Hindlimb muscle (tissue), 1 donor: ENCODE results near the gene PARD6A. TPM values are rescaled to one million over a fixed set of nuclear protein-coding genes. Genes with fewer than 3 reads are reported as not detected.

Source experiments
- DNase-seq: peaks from one replicate; pipeline ENCODE4 v3.0.0-alpha.2; 2013
- polyA plus RNA-seq: library from polyadenylated mRNA; unstranded; fragments of 120-200 nt; gene quantifications from one replicate; pipeline ENCODE4 v1.2.1, GENCODE V29; 2013; ENCODE audit not compliant: insufficient read length

The PARD6A gene
- polyA plus RNA-seq = 0.89 TPM

- DNase-seq = peak; percentile 98
Measured at GRCh38 chr16:67660564-67661028, at the start of gene PARD6A. Gene PARD6A, plus strand, starts transcription at chr16:67660960. Its CDS starts 79 bp downstream, at chr16:67661039.

DNA sequence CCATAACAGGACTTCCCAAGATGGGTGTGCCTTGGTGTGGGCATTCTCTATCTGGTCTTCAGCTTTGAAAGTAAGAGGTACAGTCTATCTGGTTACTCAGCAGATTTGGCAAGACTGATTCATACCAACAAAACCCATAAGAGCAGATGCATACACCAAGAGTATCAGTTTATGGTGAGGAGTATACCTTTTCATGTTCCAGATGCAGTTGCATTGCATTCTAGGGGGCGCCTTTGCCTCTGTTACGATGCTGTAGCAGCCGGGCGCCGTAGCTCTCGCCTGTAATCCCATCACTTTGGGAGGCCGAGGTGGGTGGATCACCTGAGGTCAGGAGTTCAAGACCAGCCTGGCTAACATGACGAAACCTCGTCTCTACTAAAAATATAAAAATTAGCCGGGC is 47.0 kb upstream of the PARD6A start:
- no peak for DNase-seq

DNA sequence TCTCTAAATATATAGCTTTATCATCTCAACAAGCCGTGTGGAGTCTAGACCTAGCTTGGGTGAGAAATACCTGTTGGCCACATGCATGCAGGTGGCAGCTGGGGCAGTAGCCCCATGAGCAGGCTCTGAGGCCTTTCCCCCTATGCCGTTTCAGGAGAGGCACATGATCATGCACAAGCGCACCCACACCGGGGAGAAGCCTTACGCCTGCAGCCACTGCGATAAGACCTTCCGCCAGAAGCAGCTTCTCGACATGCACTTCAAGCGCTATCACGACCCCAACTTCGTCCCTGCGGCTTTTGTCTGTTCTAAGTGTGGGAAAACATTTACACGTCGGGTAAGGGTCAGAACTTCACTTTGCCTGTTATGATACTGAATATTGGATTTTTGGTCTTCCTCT is 32.5 kb upstream of the PARD6A start:
- no peak for DNase-seq

GRCh38 chr16:67632415-67633172 is 28.2 kb upstream of the PARD6A start:
- no peak for DNase-seq

DNA sequence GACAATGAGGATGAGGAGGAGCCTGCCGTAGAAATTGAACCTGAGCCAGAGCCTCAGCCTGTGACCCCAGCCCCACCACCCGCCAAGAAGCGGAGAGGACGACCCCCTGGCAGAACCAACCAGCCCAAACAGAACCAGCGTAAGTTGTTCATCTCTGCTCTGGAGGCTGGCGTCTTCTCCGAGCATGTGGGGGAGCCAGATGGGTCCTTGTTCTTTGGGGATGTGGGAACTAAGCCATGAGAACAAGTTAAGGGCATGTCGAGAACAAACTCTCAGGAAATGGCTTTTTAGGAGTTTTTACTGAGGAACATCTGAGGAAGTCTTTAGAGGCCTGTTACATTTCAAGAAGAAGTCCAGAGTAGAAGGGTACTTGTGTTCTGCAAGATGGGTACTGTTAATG is 24.0 kb upstream of the PARD6A start:
- DNase-seq = no peak

DNA sequence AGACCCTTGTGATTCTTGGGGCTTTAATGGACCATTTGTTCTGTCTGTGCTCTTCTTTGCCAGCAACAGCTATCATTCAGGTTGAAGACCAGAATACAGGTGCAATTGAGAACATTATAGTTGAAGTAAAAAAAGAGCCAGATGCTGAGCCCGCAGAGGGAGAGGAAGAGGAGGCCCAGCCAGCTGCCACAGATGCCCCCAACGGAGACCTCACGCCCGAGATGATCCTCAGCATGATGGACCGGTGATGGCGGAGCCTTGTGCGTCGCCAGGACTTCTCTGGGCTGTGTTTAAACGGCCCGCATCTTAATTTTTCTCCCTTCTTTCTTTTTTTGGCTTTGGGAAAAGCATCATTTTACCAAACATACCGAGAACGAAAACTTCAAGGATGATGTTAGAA is 23.1 kb upstream of the PARD6A start:
- DNase-seq = no peak

DNA sequence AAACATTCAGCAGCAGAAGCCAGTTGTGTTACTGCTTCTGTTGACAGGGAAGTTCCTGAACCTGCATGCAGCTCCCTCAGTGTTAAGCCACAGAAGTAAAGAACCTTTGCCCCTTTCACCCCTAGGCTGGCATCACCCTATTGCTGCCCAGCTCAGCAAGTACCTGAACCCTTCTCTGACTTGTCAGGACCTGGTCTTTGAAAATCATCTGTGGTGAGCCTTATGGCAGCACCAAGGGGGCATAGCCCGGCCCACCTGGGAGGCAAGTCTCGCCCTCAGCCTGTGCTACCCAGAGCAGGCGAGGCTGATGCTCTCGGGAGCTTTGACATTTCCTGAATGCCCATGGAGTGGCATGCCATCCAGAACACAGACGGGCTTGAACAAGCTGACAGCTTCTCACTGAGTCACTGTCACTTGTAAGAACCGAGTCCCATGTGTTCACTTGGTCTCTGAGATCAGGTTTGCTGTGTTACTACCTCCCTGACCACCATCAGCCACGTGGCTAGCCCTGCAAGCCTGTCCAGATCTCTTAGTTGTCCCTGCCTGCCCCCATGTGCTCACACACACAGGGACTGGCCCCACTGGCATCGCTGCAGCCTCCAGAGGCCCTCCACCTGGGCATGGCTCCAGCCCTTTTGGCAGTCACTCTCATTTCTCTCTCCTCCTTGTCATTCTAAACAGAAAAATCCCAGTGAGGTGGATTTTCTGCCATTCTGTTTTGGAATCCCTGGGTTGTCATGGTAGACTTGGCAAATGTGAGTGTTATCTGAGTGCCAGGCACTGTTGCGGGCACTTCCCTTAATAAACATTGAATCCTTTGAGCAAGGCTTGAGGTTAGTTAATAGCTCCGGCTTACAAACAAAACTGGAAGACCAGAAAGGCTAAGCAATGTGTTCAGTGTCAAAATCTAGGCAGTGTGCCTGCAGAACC is 18.7 kb upstream of the PARD6A start:
- DNase-seq = no peak

DNA sequence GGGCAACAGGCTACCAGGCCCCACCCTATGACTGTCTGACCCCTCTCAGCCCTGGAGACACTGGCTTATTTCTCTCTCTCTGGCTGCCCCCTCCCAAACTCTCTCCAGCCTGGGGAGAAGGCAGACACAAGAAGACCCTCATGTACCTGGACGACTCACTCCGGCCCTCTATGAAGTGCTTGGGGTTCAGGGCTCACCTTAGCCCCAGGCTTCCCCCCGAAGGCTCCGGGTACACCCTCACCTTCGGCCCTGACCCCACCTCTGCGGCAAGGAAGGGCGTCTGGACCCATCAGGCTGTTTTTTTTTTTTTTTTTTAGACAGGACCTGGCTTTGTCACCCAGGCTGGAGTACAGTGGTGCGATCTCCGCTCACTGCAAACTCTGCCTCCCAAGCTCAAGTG is 16.7 kb upstream of the PARD6A start:
- DNase-seq = no peak

DNA sequence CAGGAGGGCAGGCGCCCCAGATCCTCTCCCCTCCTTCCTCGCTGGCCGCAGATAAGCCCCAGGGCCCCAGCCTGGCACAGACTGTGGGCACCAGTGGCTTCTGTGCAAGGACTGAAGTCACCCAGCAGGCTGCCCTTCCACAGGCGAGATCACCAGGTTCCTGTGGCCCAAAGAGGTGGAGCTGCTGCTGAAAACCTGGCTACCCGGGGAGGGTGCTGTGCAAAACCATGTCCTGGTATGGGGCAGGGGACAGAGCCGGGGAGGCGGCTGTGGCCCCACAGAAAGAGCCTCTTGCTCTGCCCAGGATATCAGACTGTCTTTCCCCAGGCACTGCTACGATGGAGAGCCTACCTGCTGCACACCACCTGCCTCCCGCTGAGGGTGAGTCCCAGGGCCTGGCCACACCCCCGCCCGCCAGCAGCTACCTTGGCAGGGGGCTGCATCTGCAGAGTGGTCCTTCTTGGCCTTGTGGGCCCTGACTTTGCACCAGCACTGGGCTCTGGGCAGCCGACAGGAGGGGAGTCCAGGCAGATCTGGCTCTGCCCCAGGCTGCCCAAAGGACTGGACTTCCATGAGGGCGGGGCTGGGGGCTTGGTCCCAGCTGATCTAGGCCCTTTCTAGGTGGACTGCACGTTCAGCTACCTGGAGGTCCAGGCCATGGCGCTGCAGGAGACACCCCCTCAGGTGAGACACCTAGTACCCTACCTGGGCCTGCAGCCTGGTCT is 15.2 kb upstream of the PARD6A start:
- DNase-seq = no peak

DNA sequence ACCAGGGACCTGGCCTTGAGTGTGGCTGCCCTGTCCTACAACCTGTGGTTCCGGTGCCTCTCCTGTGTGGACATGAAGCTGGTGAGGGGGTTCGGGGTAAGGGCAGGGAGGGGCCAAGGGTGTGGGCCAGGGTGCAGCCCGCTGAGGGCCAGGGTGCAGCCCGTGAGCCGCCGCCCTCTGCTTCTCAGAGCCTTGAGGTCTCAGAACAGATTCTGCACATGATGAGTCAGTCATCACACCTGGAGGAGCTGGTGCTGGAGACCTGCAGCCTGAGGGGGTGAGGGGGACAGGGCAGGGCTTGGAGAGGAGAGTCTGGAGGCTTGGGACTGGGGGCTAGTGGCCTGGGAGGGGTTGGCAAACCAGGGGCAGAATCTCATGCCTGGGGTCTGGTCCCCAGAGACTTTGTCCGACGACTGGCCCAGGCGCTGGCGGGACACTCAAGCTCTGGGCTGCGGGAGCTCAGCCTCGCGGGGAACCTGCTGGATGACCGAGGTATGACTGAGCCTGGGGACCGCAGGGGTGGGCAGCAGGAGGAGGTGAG is 13.6 kb upstream of the PARD6A start:
- DNase-seq = no peak

GRCh38 chr16:67647681-67648080 is 13.1 kb upstream of the PARD6A start:
- no peak for DNase-seq

DNA sequence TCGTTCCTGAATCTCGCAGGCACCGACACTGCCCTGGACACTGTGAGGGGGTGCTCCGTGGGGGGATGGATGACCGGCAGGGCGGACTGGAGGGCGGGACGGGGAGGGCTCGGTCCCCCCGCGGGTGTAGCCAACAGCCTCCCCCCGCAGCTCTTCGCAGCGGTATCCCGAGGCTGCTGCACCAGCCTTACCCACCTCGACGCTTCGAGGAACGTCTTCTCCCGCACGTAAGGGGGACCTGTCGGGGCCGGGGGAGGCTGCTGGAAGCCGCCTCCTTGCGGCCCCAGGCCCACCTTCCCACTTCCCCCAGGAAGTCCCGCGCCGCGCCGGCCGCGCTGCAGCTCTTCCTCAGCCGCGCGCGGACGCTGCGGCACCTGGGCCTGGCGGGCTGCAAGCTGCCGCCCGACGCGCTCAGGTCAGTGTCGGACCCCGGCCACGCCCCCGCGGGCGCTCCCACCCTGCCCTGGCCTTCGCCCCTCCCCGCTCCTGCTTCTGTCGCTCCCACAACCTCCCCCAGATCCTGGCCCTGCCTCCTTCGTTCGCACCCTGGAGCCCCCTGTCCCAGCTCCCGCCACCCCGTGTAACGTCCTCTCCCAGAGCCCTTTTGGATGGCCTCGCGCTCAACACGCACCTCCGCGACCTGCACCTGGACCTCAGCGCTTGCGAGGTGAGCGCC is 12.5 kb upstream of the PARD6A start:
- no peak for DNase-seq

DNA sequence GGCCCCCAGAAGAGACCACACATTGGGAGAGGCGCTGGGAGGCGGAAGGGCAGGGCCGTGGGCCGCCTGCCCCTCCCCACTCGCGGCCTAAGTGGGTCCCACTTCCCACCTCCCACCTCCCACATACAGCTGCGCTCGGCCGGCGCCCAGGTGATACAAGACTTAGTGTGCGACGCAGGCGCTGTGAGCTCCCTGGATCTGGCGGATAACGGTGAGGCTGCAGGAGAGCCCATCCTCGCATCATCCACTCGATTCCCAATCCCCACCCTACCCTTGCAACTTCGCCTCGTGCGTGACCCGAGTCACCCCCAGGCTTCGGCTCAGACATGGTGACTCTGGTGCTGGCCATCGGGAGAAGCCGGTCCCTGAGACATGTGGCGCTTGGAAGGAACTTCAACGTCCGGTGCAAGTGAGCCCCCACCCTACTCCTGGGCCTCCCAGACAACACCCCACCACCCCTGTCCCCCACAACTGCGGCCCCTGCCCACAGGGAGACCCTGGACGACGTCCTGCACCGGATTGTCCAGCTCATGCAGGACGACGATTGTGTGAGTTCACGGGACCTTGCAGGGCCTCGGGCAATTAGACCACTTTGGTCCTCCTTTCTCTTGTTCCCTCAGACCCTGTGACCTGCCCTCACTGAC is 11.9 kb upstream of the PARD6A start:
- no peak for DNase-seq

GRCh38 chr16:67649494-67649931 is 11.2 kb upstream of the PARD6A start:
- DNase-seq = no peak

DNA sequence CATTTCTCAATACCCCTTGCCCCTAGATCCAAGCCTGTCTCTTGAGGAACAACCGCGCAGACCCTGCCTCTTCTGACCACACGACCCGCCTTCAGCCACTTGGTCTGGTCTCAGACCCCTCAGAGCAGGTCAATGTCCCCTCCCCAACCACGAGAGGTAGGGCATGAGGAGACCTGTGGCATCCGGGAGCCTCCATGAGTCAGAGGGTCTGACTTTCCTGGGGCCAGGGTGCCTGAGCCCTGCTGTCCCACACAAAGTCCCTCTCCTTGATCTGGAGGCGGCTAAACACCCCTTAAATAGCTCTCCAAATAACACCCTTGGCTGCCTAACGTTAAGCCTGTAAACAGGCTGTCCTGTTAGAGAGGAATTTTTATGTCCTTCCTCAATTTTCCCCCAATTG is 10.7 kb upstream of the PARD6A start:
- DNase-seq = no peak

DNA sequence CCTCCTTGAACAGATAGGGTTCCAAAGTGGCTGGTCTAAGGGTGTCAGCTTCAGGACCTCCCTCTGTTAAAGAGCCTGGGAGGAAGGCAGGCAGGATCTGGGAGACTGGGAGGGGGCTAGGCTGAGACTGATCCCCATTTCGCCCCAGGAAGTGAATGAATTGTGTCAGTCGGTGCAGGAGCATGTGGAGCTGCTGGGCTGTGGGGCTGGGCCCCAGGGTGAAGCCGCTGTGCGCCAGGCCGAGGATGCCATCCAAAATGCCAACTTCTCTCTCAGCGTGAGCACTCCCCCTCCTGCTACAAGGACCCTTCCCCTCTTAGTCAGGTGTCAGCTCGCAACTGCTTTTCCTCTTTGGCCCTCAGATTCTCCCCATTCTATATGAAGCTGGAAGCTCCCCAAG is 9.7 kb upstream of the PARD6A start:
- DNase-seq = no peak

- no peak for DNase-seq
Measured at GRCh38 chr16:67651847-67652246, 8.9 kb upstream of the PARD6A start.

DNA sequence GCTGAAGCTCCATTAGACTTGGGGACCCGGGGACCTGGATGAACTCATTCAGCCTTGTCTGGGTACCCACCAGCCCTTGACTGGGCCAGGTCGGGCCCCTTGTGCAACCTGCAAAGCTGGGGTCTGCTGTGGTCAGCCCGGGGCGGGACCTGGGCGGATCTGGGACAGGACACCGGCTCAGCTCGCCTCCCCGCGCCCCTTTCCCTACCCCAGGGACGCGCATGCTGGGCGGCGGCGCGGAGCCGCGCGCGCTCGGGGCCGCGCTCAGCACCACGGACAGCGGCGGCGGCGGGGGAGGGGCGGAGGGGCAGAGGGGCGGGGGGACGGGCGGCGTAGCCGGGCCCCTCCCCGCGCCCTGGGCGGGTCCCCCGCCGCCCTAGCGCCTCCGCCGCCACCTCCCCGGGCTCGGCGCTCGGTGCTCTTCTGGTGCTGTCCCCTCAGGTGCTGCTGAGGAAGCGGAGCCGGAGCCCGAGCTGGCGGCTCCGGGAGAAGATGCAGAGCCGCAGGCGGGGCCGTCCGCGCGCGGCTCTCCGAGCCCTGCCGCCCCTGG is 8.1 kb upstream of the PARD6A start:
- DNase-seq = no peak

- no peak for DNase-seq
Measured at GRCh38 chr16:67653128-67653788, 7.5 kb upstream of the PARD6A start.

DNA sequence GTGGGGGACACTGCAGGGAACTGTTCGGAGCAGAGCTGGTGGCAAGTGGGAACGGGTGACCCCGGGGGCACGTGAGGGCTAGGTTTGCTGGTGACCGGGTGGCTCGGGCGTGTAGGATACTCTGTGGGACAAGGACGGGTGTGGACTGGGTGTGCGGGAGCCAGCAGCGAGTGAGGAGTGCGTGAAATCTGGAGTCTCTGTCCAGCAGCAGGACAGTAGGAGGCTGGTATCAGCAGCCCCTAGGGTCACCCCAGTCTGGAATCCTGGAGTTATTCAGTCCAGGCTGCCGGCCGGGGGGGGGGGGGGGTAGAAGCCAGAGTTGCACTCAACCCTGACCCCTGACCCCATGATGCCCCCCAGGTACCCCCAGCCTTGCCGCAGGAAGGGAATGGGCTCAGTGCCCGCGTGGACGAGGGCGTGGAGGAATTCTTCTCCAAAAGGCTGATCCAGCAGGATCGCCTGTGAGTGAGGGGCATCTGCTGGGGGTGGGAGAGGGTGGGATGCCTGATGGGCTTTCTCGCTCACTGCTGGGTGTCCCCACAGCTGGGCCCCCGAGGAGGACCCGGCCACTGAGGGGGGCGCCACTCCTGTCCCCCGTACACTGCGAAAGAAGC is 6.9 kb upstream of the PARD6A start:
- DNase-seq = no peak
